SK-N-SH (cell line): ENCODE results near the gene TMEM14C. TPM values are rescaled to one million over a fixed set of nuclear protein-coding genes. Genes with fewer than 3 reads are reported as not detected.
A peak's percentile ranks its signal among the peaks of the same experiment; 100 is the strongest.

ENCODE experiments used
- CTCF ChIA-PET: fragments of 300-600, 350-600 bp; formaldehyde crosslinking; extraction: SDS; loops from one replicate; lab custom pipeline; 2021; lab: Yijun Ruan, JAX
- POLR2A ChIA-PET: fragments of 350-600 bp; sonication (Branson Sonifier 250); formaldehyde crosslinking; extraction: SDS; loops from one replicate; lab custom pipeline; 2020; ENCODE audit warnings: antibody characterized with exemption, inconsistent platforms; lab: Yijun Ruan, JAX
- DNase-seq: peaks from one replicate; pipeline ENCODE4 v3.0.0; 2012
- H2AFZ ChIP-seq: fragments of 200-600 bp; sonication (generic); 2 replicates; pipeline ENCODE4 v1.8.1; 2016; ENCODE audit warnings: antibody characterized with exemption, mild to moderate bottlenecking, low read depth
- H3F3A ChIP-seq: fragments of 200-600 bp; sonication (generic); replicated peaks from 2 replicates; pipeline ENCODE3; 2016; ENCODE audit warnings: antibody characterized with exemption, mild to moderate bottlenecking; ENCODE audit not compliant: insufficient read depth
- H3K27ac ChIP-seq, 2 experiments: fragments of 200-500 bp in 1 of 2; fragments of 200-600 bp in 1 of 2; sonication (Bioruptor generic) in 1 of 2; sonication (generic), shearing (Covaris generic) in 1 of 2; 2 replicates each; pipeline versions ENCODE4 v1.5.1 to v1.6.1; 2014 to 2016; ENCODE audit warnings: low read depth in 2 of 2, inconsistent platforms in 1 of 2, low read length in 1 of 2, mild to moderate bottlenecking in 1 of 2, mixed read lengths in 1 of 2
- H3K27me3 ChIP-seq: fragments of 200-600 bp; sonication (generic), shearing (Covaris generic); 2 replicates; pipeline ENCODE4 v1.6.1; 2016; ENCODE audit warnings: mixed run types; ENCODE audit not compliant: insufficient read depth
- H3K36me3 ChIP-seq, 2 experiments: fragments of 200-500 bp in 1 of 2; fragments of 200-600 bp in 1 of 2; sonication (Bioruptor generic) in 1 of 2; sonication (generic) in 1 of 2; replicated peaks in 1 of 2; 2 replicates each; pipeline versions ENCODE3 to v1.5.1; 2014 to 2016; ENCODE audit warnings: low read length in 1 of 2, mild to moderate bottlenecking in 1 of 2; ENCODE audit not compliant: insufficient read depth in 2 of 2, control insufficient read depth in 1 of 2
- H3K4me1 ChIP-seq, 2 experiments: fragments of 200-500 bp in 1 of 2; fragments of 200-600 bp in 1 of 2; sonication (Bioruptor generic) in 1 of 2; sonication (generic), shearing (Covaris generic) in 1 of 2; 2 replicates each; pipeline versions ENCODE4 v1.5.1 to v1.6.1; 2014 to 2016; ENCODE audit warnings: low read depth in 1 of 2, low read length in 1 of 2, mixed run types in 1 of 2; ENCODE audit not compliant: insufficient read depth in 2 of 2, control insufficient read depth in 1 of 2
- H3K4me2 ChIP-seq: fragments of 200-600 bp; sonication (generic), shearing (Covaris generic); 2 replicates; pipeline ENCODE4 v1.6.1; 2017; ENCODE audit warnings: mixed run types
- H3K4me3 ChIP-seq, 2 experiments: fragments of 200-500 bp in 1 of 2; fragments of 200-600 bp in 1 of 2; sonication (Bioruptor generic) in 1 of 2; sonication (generic), shearing (Covaris generic) in 1 of 2; 2 replicates each; pipeline versions ENCODE4 v1.5.1 to v1.8.1; 2014 to 2016; ENCODE audit warnings: low read depth in 2 of 2, inconsistent platforms in 1 of 2, low read length in 1 of 2, mild to moderate bottlenecking in 1 of 2, mixed read lengths in 1 of 2, moderate library complexity in 1 of 2
- H3K79me2 ChIP-seq: fragments of 200-600 bp; sonication (generic); 2 replicates; pipeline ENCODE4 v1.8.1; 2017; ENCODE audit warnings: mild to moderate bottlenecking; ENCODE audit not compliant: insufficient read depth
- H3K9ac ChIP-seq: fragments of 200-600 bp; sonication (generic); 2 replicates; pipeline ENCODE4 v1.6.1; 2017; ENCODE audit warnings: mixed run types
- H3K9me2 ChIP-seq: fragments of 200-600 bp; sonication (generic); 2 replicates; pipeline ENCODE4 v1.6.1; 2017; ENCODE audit warnings: mixed run types
- H3K9me3 ChIP-seq: fragments of 200-600 bp; sonication (generic); 2 replicates; pipeline ENCODE4 v1.6.1; 2017; ENCODE audit warnings: mixed run types, mild to moderate bottlenecking, moderate library complexity
- H4K20me1 ChIP-seq: fragments of 200-600 bp; sonication (generic); 2 replicates; pipeline ENCODE4 v1.6.1; 2017; ENCODE audit warnings: mild to moderate bottlenecking, mixed run types; ENCODE audit not compliant: insufficient read depth
- CHD2 ChIP-seq: fragments of 150-350 bp; IDR thresholded peaks from 2 replicates; pipeline ENCODE4 v1.6.1; 2018; ENCODE audit warnings: low read length; ENCODE audit not compliant: partially characterized antibody
- EZH2phosphoT487 ChIP-seq: fragments of 200-600 bp; sonication (generic); IDR thresholded peaks from 2 replicates; pipeline ENCODE4 v1.6.1; 2017; ENCODE audit warnings: low read depth, mixed run types, mild to moderate bottlenecking, antibody characterized with exemption, moderate library complexity, borderline replicate concordance
- FOSL2 ChIP-seq: IDR thresholded peaks from 2 replicates; pipeline ENCODE4 v1.4.0; 2012; ENCODE audit warnings: low read depth, mild to moderate bottlenecking, moderate library complexity, borderline replicate concordance
- FOXM1 ChIP-seq: IDR thresholded peaks from 2 replicates; pipeline ENCODE4 v1.4.0; 2012; ENCODE audit warnings: low read depth, mild to moderate bottlenecking
- GABPA ChIP-seq: IDR thresholded peaks from 2 replicates; pipeline ENCODE4 v1.4.0; 2012; ENCODE audit warnings: low read depth, mild to moderate bottlenecking
- GATA2 ChIP-seq: sonication (generic); formaldehyde crosslinking; IDR thresholded peaks from 2 replicates; pipeline ENCODE4 v1.5.0; 2020; ENCODE audit warnings: mild to moderate bottlenecking, missing genetic modification reagents
- NRF1 ChIP-seq: IDR thresholded peaks from 2 replicates; pipeline ENCODE4 v1.6.1; 2012; ENCODE audit warnings: low read depth, mild to moderate bottlenecking, low read length
- POLR2AphosphoS5 ChIP-seq: IDR thresholded peaks from 2 replicates; pipeline ENCODE4 v1.6.1; 2012; ENCODE audit warnings: low read depth, low read length
- RAD21 ChIP-seq: IDR thresholded peaks from 2 replicates; pipeline ENCODE4 v1.6.1; 2012; ENCODE audit warnings: mild to moderate bottlenecking, low read length
- RCOR1 ChIP-seq: fragments of 150-350 bp; IDR thresholded peaks from 2 replicates; pipeline ENCODE4 v1.6.1; 2017; ENCODE audit warnings: antibody characterized with exemption, low read length
- RFX5 ChIP-seq: IDR thresholded peaks from 2 replicates; pipeline ENCODE4 v1.6.1; 2012; ENCODE audit warnings: mild to moderate bottlenecking, improper control_type of control experiment, low read length
- RXRA ChIP-seq: IDR thresholded peaks from 2 replicates; pipeline ENCODE4 v1.4.0; 2012; ENCODE audit warnings: low read depth, mild to moderate bottlenecking, borderline replicate concordance
- SMC3 ChIP-seq: IDR thresholded peaks from 2 replicates; pipeline ENCODE4 v1.6.1; 2012; ENCODE audit warnings: low read depth, low read length, improper control_type of control experiment
- TAF1 ChIP-seq: IDR thresholded peaks from 2 replicates; pipeline ENCODE4 v1.6.1; 2012; ENCODE audit warnings: low read depth, mild to moderate bottlenecking, low read length, moderate library complexity, borderline replicate concordance
- TCF12 ChIP-seq: IDR thresholded peaks from 2 replicates; pipeline ENCODE4 v1.4.0; 2012
- TEAD4 ChIP-seq: IDR thresholded peaks from 2 replicates; pipeline ENCODE4 v1.4.0; 2012; ENCODE audit warnings: mild to moderate bottlenecking, borderline replicate concordance; ENCODE audit not compliant: insufficient read depth
- USF2 ChIP-seq: fragments of 150-350 bp; IDR thresholded peaks from 2 replicates; pipeline ENCODE4 v1.6.1; 2017; ENCODE audit warnings: antibody characterized with exemption, low read length, low read depth, borderline replicate concordance
- WGBS: methylation state at CpG from one replicate; pipeline ENCODE4 v1.1.6; 2017; ENCODE audit warnings: low lambda C conversion rate; 5-methylcytosine and 5-hydroxymethylcytosine counted together
- polyA plus RNA-seq, 3 experiments: library from polyadenylated mRNA; depleted of rRNA; stranded (reverse); fragments of >200 nt; gene quantifications; 2 replicates each; pipeline ENCODE4 v1.2.3, GENCODE V29; 2012

TMEM14C gene
- polyA plus RNA-seq, 1 of the 3 experiments (the other 2 are of a cell fraction), result 199 TPM

- TF ChIP-seq TAF1, result peak; percentile 73
- TF ChIP-seq GATA2, result no peak
- peak; percentile 92 for TF ChIP-seq GABPA
- TF ChIP-seq TEAD4, result no peak
- no peak for TF ChIP-seq TCF12
- TF ChIP-seq POLR2AphosphoS5, result peak; percentile 98
- no peak; the same call in 1 of the 2 replicates for TF ChIP-seq USF2
- 0 out of 2 replicates have a peak, but pooled peaks have one; percentile 57 for TF ChIP-seq RFX5
- TF ChIP-seq EZH2phosphoT487, result no peak
- TF ChIP-seq FOSL2, result no peak
- TF ChIP-seq NRF1, result no peak
- no peak for TF ChIP-seq FOXM1
These were observed 28.4 kb upstream of the TMEM14C start, which contains the start of the genes C6orf52 and PAK1IP1 (continued) for GRCh38 chr6:10694302-10695085.

- Histone ChIP-seq H3K27me3 (no peaks in the 10 kb centered on the region), H3K36me3 (peaks cover 12 to 21% of the 10 kb centered on the region in 2 experiments), H4K20me1 (no peaks in the 10 kb centered on the region), H3F3A (peaks cover 4% of the 10 kb centered on the region), H3K9ac (peak overlapping the region; percentile 91), H2AFZ (peak overlapping the region; percentile 57; the same call in 1 of the 2 replicates), H3K27ac (peak overlapping the region; percentile 95 to 97; a peak in 3 of 4 replicates), H3K4me1 (peaks cover 9 to 11% of the 10 kb centered on the region in 2 experiments; a peak in 3 of 4 replicates), H3K9me2 (no peaks in the 10 kb centered on the region), H3K9me3 (no peaks in the 10 kb centered on the region), H3K4me3 (peak overlapping the region; percentile 65 to 71), H3K4me2 (peak overlapping the region; percentile 96), H3K79me2 (peaks cover 65% of the 10 kb centered on the region)
- DNase-seq, result peak; percentile 33
- WGBS, result under 1% methylated on average over 17 of the region's 17 CpGs
- TF ChIP-seq SMC3 (no peak), RAD21 (no peak), GATA2 (no peak), TAF1 (no peak), RXRA (no peak), CHD2 (no peak), RCOR1 (no peak)
- POLR2A ChIA-PET, result interaction anchor here (0.6 to 2.3 kb wide), 11 partner anchors 16 to 698 kb away, joined by 3 to 16 read pairs (median 6); partner anchors contain the start of genes TMEM14B and TMEM14C
- CTCF ChIA-PET, result interaction anchor here (2.6 kb wide), 1 partner anchor 185 kb away, joined by 12 read pairs; no protein-coding TSS in a partner anchor
These were observed 27.7 kb upstream of the TMEM14C start for GRCh38 chr6:10695086-10695657.
